ENCODE results near the gene PPBP.

GRCh38 chr4:73936969-73937368 is 51.0 kb downstream of the PPBP start:
- TF ChIP-seq POLR2AphosphoS5 (IDR thresholded peaks at IDR 0.05; ENCODE audit: low read depth, low read length), result no peak
- no peak for TF ChIP-seq TAF1 (IDR thresholded peaks at IDR 0.05; ENCODE audit: borderline replicate concordance, insufficient read depth, low read length)
- no peak for TF ChIP-seq SIN3A (IDR thresholded peaks at IDR 0.05; ENCODE audit: borderline replicate concordance, insufficient read depth, low read length)

All from PFSK-1 (cell line).